HAP-1 (cell line): Measurements from ENCODE around the gene GP5.

Experiments used
- DNase-seq, 2 experiments: peaks; one replicate each; pipeline ENCODE4 v3.0.0-alpha.2; 2016 to 2020; ENCODE audit warnings: low spot score in 2 of 2
- H3K27me3 ChIP-seq: fragments of 250-450 bp; sonication (Bioruptor Pico); 2 replicates; pipeline ENCODE4 v1.5.1; 2020; ENCODE audit warnings: low read depth, mild to moderate bottlenecking, moderate library complexity
- H3K36me3 ChIP-seq: fragments of 250-450 bp; sonication (Bioruptor Pico); replicated peaks from 2 replicates; pipeline ENCODE4 v1.5.1; 2020; ENCODE audit warnings: mild to moderate bottlenecking
- H3K4me1 ChIP-seq: fragments of 250-450 bp; sonication (Bioruptor Pico); 2 replicates; pipeline ENCODE4 v1.5.1; 2020; ENCODE audit warnings: mild to moderate bottlenecking
- H3K4me3 ChIP-seq: fragments of 250-450 bp; sonication (Bioruptor Pico); 2 replicates; pipeline ENCODE4 v1.5.1; 2020; ENCODE audit warnings: mild to moderate bottlenecking, moderate library complexity
- H3K9me3 ChIP-seq: fragments of 250-450 bp; sonication (Bioruptor Pico); 2 replicates; pipeline ENCODE4 v1.5.1; 2020; ENCODE audit warnings: mild to moderate bottlenecking, moderate library complexity
- in situ Hi-C: fragments of 300-500 bp; cut with MboI; formaldehyde crosslinking; loops from 3 replicates; pipeline ENCODE4 v1.14.3; 2020; ENCODE audit warnings: low sequenced_read_pairs, inconsistent platforms, mixed read lengths

GP5 gene

DNA sequence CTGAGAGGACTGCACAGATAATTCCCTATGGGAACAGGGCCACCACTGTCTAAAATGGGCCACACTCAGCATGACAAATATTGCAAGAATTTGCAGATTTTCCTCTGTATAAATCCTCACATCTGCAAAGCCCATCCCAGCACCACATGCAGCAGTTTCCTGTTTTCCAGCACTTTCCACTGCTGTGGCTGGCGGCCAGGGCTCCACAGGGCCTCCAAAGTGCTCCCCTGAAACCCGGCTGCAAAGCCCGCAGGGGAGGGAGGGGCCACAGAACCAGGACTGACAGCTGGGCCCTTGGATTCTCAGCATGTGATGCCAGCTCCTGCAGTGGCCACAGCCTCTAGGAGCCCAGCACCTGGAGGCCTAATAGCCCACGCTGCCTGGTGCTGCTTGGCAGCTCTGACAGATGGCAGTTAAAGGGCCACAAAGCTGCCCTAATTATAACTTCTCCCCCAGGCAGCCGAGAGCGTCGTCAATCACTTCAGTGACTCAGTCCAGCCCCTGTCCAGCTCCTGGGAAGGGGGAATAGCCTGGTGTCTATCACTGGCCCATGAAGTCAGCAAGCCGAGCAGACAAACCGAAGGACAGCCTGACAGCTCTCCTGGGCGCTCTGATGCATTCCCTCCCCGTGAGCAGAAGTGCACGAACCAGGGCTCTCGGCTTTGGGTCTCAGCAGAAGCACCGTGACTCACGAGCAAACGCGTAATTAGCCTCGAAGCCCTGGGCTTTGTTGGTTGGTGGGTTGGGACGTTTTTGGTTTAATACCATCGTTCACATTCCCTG is 34.2 kb downstream of the GP5 start:
- Histone ChIP-seq H3K4me1 (no peaks in the 10 kb centered on the region), H3K4me3 (no peak overlapping the region), H3K36me3 (no peaks in the 10 kb centered on the region), H3K27me3 (peaks cover 10% of the 10 kb centered on the region), H3K9me3 (no peaks in the 10 kb centered on the region)
- in situ Hi-C loops, result no loop called here
- DNase-seq, result no peak

DNA sequence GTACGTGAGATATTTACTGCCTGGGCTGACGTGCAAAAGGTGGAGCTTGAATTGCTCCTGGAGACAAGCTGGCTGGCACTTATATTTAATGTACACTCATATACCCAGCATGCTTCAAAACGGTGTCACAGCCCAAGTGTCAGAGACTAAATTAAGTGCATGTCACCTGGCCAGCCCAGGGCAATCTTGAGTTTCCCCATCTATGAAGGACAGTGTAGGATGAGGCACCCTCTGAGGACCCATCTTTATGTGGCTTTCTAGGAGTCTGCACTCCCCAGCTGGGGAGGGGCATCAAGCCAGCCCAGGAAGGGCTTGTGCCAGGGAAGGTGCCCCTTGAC is 34.8 kb downstream of the GP5 start:
- Histone ChIP-seq H3K4me1 (no peaks in the 10 kb centered on the region), H3K4me3 (no peak overlapping the region), H3K9me3 (no peaks in the 10 kb centered on the region), H3K36me3 (no peaks in the 10 kb centered on the region), H3K27me3 (peaks cover 4% of the 10 kb centered on the region)
- DNase-seq, result no peak
- in situ Hi-C loops, result no loop called here

DNA sequence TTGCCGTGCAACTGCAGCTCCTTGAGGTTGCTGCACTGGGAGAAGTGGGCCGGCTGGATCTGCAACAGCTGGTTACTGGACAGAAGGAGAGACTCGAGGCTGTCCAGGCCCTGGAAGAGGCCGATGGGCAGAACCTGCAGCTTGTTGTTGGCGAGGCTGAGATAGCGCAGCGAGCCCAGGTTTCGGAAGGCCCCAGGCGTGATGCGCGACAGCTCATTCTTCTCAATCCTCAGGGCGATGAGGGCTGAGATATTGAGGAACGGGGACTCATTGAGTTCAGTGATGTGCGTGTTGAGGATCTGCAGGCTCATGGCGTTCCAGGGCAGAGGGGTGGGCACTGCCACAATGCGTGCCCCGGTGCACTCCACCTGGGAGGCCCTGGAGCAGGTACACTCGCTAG is 38.5 kb downstream of the GP5 start:
- Histone ChIP-seq H3K9me3 (no peaks in the 10 kb centered on the region), H3K27me3 (no peaks in the 10 kb centered on the region), H3K4me1 (no peaks in the 10 kb centered on the region), H3K4me3 (no peak overlapping the region), H3K36me3 (no peaks in the 10 kb centered on the region)
- in situ Hi-C loops, result no loop called here
- DNase-seq, result no peak

DNA sequence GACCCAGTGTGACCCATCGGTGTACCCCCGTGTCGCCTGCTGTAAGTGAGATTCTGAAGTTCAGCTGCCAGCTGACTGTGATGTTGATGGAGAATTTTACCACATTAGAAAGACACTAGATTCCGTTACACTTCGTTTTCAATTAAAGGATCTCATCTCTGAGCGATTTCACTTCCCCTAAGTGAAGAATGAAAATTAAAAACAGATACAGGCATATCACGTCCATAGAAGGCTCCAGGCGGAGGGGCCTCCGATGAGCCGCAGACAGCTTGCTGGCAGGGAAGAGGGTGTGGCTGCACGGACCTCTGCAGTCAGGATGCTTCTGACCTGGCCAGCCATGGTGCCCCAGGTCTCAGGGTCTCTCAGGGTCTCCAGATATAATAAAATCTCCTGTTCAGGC is 41.4 kb downstream of the GP5 start:
- Histone ChIP-seq H3K36me3 (no peaks in the 10 kb centered on the region), H3K27me3 (no peaks in the 10 kb centered on the region), H3K4me1 (no peaks in the 10 kb centered on the region), H3K9me3 (no peaks in the 10 kb centered on the region), H3K4me3 (no peak overlapping the region)
- DNase-seq, result no peak
- in situ Hi-C loops, result no loop called here

DNA sequence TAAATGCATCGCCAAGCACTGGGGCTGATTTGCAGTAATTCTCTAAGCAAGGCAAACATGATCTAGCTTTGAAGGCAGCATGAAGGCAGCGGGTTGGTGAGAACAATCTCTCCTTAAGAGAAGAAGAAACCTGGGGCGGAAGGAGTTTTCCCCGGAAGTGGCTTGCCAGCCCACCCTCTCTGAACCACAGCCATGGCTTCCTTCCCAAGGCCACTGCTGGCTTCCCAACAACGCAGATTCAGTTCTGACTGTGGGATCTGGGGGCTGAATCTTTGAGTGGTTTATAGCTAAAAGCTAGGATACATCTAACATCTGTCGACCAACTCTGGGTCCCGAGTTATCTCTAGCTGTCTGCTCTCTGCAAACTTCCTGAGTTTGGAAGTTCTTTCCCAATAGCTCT is 43.7 kb downstream of the GP5 start:
- DNase-seq, result no peak
- in situ Hi-C loops, result no loop called here
- no peaks in the 10 kb centered on the region for H3K36me3 ChIP-seq
- no peak overlapping the region for H3K4me3 ChIP-seq
- no peaks in the 10 kb centered on the region for H3K4me1 ChIP-seq
- no peaks in the 10 kb centered on the region for H3K27me3 ChIP-seq
- no peaks in the 10 kb centered on the region for H3K9me3 ChIP-seq

DNA sequence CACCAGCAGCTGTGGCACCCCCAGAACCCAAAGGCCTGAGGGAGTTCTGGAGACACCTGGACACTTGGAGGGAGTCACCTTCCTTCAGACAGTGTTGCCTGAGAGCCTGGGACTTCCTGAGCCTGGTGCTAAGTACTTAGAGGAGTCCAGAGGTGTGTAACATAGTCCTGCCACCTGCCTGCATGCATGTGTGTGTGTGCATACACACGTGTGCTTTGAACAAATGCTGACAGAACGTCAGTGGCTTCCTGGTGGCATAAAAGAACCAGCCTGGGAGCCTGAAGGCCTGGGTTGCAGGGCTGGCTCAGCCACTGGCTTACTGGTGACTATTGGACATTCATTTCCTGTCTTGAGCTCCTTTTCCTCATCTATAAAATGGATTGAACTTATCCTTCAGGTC is 44.8 kb downstream of the GP5 start:
- H3K9me3 ChIP-seq, result no peaks in the 10 kb centered on the region
- no peak for DNase-seq
- in situ Hi-C loops, result no loop called here
- H3K36me3 ChIP-seq, result no peaks in the 10 kb centered on the region
- no peak overlapping the region for H3K4me3 ChIP-seq
- no peaks in the 10 kb centered on the region for H3K4me1 ChIP-seq
- H3K27me3 ChIP-seq, result no peaks in the 10 kb centered on the region

DNA sequence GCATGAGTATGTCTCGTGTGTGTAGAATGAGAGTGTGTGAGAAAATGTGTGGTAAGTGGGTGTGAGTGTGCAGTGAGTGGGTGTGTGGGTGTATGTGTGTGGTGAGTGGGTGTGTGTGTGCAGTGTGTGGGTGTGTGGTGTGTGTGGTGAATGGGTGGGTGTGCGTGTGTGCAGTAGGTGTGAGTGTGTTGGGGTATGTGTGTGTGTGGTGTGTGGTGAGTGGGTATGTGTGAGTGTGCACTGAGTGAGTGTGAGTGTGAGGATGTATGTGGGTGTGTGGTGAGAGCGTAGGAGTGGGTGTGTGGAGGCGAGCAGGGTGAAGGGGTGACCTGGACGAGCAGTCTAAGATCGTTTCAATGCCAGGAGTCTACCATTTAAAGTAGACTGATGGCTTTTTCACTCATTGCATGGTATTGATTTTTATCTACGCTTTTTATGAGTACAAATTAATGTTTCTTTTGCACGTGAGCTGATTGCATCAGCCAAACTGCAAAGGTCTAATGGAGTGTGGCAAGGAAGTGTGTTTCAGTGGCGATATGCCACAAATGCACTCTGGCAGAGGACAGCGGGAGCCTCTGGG is 46.3 kb downstream of the GP5 start:
- in situ Hi-C loops, result no loop called here
- no peaks in the 10 kb centered on the region for H3K4me1 ChIP-seq
- no peak for DNase-seq
- H3K27me3 ChIP-seq, result no peaks in the 10 kb centered on the region
- no peaks in the 10 kb centered on the region for H3K9me3 ChIP-seq
- no peak overlapping the region for H3K4me3 ChIP-seq
- H3K36me3 ChIP-seq, result no peaks in the 10 kb centered on the region

DNA sequence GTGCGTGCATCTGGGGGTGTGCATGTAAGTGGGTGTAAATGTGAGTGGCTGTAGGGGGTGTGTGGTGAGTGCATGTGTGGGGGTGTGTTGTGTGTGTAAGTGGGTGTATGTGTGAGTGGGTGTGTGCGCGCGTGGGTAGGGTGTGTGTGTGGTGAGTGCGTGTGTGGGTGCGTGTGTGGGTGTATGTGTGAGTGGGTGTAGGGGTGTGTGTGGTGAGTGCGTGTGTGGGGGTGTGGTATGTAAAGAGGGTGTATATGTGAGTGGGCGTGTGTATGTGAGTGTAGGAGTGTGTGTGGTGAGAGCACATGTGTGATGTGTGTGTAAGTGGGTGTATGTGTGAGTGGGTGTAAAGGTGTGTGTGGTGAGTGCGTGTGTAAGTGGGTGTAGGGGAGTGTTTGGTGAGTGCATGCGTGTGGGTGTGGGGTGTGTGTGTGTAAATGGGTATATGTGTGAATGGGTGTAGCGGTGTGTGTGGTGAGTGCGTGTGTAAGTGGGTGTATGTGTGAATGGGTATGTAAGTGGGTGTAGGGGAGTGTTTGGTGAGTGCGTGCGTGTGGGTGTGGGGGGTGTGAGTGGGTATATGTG is 47.0 kb downstream of the GP5 start:
- Histone ChIP-seq H3K4me1 (no peaks in the 10 kb centered on the region), H3K4me3 (no peak overlapping the region), H3K27me3 (no peaks in the 10 kb centered on the region), H3K36me3 (no peaks in the 10 kb centered on the region), H3K9me3 (no peaks in the 10 kb centered on the region)
- no peak for DNase-seq
- in situ Hi-C loops, result no loop called here

DNA sequence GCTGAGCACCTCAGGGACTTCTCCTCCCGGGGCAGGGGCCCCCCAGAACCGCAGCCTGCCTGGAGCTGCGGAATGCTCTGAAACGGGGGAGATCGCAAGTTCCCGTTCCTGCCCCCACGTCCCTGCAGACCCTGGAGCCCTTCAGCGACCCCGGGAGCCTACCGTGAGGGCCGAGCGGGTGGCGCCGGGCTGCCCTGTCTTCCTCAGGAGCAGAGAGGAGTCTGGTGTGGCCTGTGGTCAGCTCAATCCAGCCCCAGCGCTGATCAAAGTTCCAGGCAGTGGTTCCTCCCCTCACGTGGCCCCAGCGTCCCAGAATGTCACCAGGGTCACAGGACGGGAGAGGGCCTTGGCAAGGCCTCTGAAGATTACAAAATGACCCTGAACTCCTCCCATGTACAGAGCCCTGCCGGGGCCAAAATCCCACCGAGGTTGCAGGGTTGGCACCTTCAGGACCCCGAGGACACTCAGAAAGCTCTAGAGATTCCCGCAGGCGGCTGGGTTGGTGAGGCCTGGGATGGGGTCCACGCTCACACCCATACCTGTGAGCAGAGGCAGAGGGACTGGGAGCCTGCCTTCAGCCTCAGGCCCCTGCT is 47.9 kb downstream of the GP5 start, which contains the start of gene CPN2:
CPN2 (minus strand) TSS at position 249 of the 593 bp plus-strand sequence. CDS start 8,626 bp downstream, outside the sequence.
- Histone ChIP-seq H3K4me3 (no peak within 1 kb of the TSS), H3K9me3 (no peaks in the 10 kb centered on the region), H3K36me3 (no peaks in the 10 kb centered on the region), H3K4me1 (no peaks in the 10 kb centered on the region), H3K27me3 (no peaks in the 10 kb centered on the region)
- in situ Hi-C loops, result no loop called here
- DNase-seq, result no peak

DNA sequence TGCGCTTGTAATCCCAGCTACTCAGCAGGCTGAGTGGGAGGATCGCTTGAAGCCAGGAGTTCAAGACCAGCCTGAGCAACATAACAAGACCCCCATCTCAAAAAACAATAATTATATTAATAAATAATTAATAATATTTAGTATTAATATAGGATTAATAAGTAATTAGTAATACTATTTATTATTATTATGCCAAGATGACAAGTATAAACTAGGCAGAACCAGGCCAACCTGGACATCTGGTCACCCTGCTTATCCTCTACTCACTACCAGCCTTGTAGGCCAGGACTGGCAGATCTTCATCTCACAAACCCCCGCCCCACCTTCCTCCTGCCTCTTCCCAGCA is 48.4 kb downstream of the GP5 start:
- no peaks in the 10 kb centered on the region for H3K27me3 ChIP-seq
- no peak for DNase-seq
- in situ Hi-C loops, result no loop called here
- H3K9me3 ChIP-seq, result no peaks in the 10 kb centered on the region
- no peaks in the 10 kb centered on the region for H3K36me3 ChIP-seq
- H3K4me1 ChIP-seq, result no peaks in the 10 kb centered on the region
- no peak overlapping the region for H3K4me3 ChIP-seq

DNA sequence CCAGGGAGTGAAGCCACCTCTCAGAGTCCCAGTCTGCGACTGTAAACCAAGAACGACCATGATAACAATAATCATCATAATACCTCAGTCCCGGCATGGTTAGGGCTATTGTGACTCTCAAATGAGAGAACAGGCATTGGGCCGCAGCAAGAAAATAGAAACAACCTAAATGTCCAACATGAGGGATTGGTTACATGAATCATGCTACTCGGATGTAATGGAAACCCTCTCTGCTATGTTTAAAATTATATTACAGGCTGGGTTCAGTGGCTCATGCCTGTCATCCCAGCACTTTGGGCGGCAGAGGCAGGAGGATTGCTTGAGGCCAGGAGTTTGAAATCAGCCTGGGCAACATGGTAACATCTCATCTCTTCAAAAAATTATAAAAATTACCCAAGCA is 50.7 kb downstream of the GP5 start:
- Histone ChIP-seq H3K9me3 (no peaks in the 10 kb centered on the region), H3K27me3 (no peaks in the 10 kb centered on the region), H3K36me3 (no peaks in the 10 kb centered on the region), H3K4me3 (no peak overlapping the region), H3K4me1 (no peaks in the 10 kb centered on the region)
- in situ Hi-C loops, result loop anchor here (25.0 kb wide), 1 partner anchor 914 kb away; the partner anchor contains the start of gene XXYLT1
- DNase-seq, result no peak

DNA sequence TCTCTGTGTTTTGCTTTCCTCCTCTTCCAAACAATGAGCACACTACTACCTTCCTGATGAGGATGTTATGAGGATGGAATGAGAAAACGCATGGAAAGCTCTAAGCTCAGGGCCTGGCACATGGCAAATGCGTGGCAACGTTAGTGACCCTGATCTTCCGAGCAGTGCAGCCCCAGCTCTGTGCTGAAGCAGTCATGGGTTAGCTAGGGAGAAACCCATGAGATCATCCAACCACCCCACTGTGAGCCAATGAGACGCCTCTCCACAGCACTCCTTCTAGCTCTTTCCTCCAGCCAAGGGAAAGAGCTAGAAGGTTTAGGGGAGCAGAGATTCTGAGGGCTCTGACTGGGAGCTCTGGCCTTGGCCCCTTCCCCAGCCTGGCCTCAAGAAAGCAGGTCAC is 52.4 kb downstream of the GP5 start:
- Histone ChIP-seq H3K27me3 (no peaks in the 10 kb centered on the region), H3K9me3 (no peaks in the 10 kb centered on the region), H3K4me1 (no peaks in the 10 kb centered on the region), H3K4me3 (no peak overlapping the region), H3K36me3 (no peaks in the 10 kb centered on the region)
- in situ Hi-C loops, result loop anchor here (25.0 kb wide), 1 partner anchor 916 kb away; the partner anchor contains the start of gene XXYLT1
- DNase-seq, result no peak

DNA sequence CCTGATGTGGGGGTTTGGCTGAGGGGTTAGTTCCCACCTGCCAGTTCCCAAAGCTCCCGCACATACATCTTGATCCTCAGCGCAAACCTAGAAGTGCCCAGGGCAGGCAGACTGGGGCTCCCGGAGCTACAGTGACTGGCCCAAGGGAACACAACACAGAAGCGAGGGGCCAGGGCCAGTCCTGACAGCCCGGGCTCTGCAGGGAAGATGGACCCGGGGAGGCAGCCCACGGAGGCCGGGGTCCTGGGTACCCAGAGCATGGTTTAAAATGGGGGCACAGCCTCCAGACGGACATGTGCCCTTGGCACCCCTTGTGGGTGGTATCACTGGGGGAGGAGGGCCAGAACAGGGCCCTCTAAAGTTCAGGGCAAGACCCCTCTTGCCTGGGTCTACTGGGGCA is 53.0 kb downstream of the GP5 start:
- DNase-seq, result no peak
- no peaks in the 10 kb centered on the region for H3K36me3 ChIP-seq
- no peak overlapping the region for H3K4me3 ChIP-seq
- no peaks in the 10 kb centered on the region for H3K27me3 ChIP-seq
- no peaks in the 10 kb centered on the region for H3K4me1 ChIP-seq
- in situ Hi-C loops, result loop anchor here (25.0 kb wide), 1 partner anchor 916 kb away; the partner anchor contains the start of gene XXYLT1
- H3K9me3 ChIP-seq, result no peaks in the 10 kb centered on the region
